C4-2B (cell line): ENCODE results near the gene FURIN.

Experiments
- ZFX ChIP-seq: fragments of 450-650 bp; IDR thresholded peaks from 2 replicates; pipeline ENCODE4 v1.6.1; 2017
- TF ChIP-seq, protein P1 (sequence below): fragments of 450-650 bp; conservative IDR thresholded peaks from 2 replicates; pipeline ENCODE4 v1.5.1; 2017; ENCODE audit warnings: mild to moderate bottlenecking

- TF ChIP-seq, protein P1, sequence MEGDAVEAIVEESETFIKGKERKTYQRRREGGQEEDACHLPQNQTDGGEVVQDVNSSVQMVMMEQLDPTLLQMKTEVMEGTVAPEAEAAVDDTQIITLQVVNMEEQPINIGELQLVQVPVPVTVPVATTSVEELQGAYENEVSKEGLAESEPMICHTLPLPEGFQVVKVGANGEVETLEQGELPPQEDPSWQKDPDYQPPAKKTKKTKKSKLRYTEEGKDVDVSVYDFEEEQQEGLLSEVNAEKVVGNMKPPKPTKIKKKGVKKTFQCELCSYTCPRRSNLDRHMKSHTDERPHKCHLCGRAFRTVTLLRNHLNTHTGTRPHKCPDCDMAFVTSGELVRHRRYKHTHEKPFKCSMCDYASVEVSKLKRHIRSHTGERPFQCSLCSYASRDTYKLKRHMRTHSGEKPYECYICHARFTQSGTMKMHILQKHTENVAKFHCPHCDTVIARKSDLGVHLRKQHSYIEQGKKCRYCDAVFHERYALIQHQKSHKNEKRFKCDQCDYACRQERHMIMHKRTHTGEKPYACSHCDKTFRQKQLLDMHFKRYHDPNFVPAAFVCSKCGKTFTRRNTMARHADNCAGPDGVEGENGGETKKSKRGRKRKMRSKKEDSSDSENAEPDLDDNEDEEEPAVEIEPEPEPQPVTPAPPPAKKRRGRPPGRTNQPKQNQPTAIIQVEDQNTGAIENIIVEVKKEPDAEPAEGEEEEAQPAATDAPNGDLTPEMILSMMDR, result no peak
- no peak for TF ChIP-seq ZFX
These were observed 4.2 kb downstream of the FURIN start for GRCh38 chr15:90872486-90873184.
